NOMO-1 (cell line): Measurements from ENCODE around the gene DNAJC13.

Experiments
- DNase-seq, 2 experiments: peaks; one replicate each; lab custom pipeline; 2025; ENCODE audit not compliant: unreplicated experiment in 2 of 2; lab: John Stamatoyannopoulos, UW

DNAJC13 gene

DNA sequence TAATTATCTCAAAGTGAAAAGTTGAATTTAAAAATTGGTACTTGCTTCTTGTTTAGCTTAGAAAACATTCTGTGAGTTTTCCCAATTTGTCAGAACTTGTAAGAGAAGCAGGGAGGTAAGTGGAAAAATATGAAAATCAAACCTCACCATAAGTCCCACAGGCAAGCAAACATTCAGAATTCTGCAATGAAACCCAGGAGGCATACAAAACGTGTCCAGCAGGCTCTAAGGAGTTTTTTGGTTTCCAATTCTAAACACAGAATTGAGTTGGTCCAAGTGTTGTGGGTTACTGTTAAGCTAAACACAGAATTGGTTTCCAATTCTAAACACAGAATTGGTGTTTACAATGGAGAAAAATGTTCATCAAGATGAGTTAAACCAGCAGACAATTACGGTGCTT is 152.7 kb downstream of the DNAJC13 start:
- DNase-seq: no peak

DNA sequence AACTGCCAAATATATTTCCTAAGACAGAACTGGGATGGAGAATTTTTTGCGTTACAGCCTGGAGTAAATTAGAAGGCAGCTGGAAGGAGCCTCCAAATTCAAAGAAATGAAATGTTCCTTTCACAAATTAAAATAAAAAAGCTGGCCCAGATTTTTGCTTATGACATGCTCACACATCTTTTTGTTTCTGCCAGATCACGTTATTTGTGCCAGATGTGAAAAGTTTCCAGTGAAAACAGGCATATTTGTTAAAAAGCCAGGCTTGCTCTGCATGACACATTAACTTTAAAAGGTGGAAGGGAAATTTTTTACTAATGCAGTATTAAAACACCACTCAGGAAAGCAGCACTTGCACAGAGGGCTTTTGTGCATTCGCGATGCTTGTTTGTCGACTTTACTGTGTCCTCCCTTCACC is 156.5 kb downstream of the DNAJC13 start:
- no peak for DNase-seq

DNA sequence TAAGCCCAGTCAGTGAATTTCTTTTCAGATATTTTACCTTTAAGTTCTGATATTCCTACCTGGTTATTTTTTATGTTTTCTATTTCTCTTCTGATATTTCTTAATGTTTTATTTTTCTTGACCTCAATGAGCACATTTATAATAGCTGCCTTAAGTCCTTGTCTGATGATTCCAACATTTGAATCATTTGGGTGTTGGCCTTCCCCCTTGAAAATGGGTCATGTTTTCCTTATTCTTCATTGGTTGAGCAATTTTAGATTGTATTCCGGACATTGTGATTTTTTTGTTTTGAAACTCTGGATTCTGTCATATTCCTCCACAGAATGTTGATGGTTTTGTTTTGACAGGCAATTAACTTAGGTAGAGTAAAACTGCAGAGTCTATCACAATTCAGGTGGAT is 170.1 kb downstream of the DNAJC13 start:
- no peak for DNase-seq
